ENCODE data around the gene NME4. TPM values are rescaled to one million over a fixed set of nuclear protein-coding genes. Genes with fewer than 3 reads are reported as not detected.

NME4 gene
- polyA plus RNA-seq, 3 donors, result 26.7 to 31.4 (median 26.9) TPM

DNA sequence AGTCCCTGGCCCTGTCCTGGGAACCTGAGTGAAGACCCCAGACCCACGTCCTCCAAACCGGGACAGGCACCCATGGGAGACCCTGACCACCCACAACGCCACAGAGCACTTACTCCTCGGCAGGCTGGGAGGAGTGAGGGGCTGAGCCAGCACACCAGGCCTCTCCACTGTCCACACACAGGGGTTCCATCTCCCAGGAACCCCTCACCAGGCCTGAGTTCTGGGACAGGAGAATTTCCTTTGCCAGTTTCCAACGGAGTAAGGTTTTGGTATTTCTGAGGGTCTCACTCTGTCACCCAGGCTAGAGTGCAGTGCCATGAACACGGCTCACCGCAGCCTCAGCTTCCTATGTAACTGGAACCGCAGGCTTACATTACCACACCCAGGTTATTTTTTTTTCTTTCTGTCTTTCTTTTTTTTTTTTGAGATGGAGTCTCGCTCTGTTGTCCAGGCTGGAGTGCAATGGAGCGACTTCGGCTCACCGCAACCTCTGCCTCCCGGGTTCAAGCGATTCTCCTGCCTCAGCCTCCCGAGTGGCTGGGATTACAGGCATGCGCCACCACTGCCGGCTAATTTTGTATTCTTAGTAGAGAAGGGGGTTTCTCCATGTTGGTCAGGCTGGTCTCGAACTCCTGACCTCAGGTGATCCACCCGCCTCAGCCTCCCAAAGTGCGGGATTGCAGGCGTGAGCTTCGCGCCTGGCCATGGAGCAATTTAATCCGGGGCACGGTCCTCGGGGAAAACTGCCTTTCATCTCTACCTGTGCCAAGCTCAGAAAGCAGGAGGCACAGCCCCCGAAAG is 16.8 kb upstream of the NME4 start:
- Histone ChIP-seq H3K36me3 (replicated peaks in 1 of 2; ENCODE audit: control insufficient read depth in 1 of 2, insufficient read depth in 2 of 2, low read length in 2 of 2) (peaks cover 23 to 27% of the 10 kb centered on the region in 2 donors), H2AFZ (ENCODE audit: insufficient read depth, low read depth, low read length, poor library complexity, severe bottlenecking) (no peak overlapping the region), H3K4me1 (ENCODE audit: control insufficient read depth in 1 of 2, insufficient read depth in 2 of 2, low read length in 2 of 2) (peaks cover 39 to 46% of the 10 kb centered on the region in 2 donors), H3K27ac (ENCODE audit: low read depth in 1 of 2, low read length in 2 of 2) (no peak overlapping the region), H3K4me3 (replicated peaks in 1 of 3; ENCODE audit: low read depth in 2 of 3, low read length in 3 of 3) (peak overlapping the region in 1 of 3 experiments; percentile 87), H3K4me2 (replicated peaks; ENCODE audit: extremely low read depth, low read length, poor library complexity, severe bottlenecking) (peak overlapping the region; percentile 95), H3K9me3 (replicated peaks in 1 of 2; ENCODE audit: control insufficient read depth in 1 of 2, insufficient read depth in 1 of 2, low read length in 2 of 2) (no peaks in the 10 kb centered on the region), H3K79me2 (ENCODE audit: insufficient read depth, low read length) (peaks cover 35% of the 10 kb centered on the region), H4K20me1 (ENCODE audit: insufficient read depth, low read length) (peaks cover 32% of the 10 kb centered on the region), H3K9ac (ENCODE audit: insufficient read depth, low read length, poor library complexity, severe bottlenecking) (peak overlapping the region; percentile 76), H3K27me3 (ENCODE audit: control insufficient read depth in 2 of 2, insufficient read depth in 2 of 2, low read length in 2 of 2) (no peaks in the 10 kb centered on the region)
- H3K27ac Mint-ChIP-seq, result peak overlapping the region in 1 of 7 donors; percentile 10
- TF ChIP-seq, protein P1, sequence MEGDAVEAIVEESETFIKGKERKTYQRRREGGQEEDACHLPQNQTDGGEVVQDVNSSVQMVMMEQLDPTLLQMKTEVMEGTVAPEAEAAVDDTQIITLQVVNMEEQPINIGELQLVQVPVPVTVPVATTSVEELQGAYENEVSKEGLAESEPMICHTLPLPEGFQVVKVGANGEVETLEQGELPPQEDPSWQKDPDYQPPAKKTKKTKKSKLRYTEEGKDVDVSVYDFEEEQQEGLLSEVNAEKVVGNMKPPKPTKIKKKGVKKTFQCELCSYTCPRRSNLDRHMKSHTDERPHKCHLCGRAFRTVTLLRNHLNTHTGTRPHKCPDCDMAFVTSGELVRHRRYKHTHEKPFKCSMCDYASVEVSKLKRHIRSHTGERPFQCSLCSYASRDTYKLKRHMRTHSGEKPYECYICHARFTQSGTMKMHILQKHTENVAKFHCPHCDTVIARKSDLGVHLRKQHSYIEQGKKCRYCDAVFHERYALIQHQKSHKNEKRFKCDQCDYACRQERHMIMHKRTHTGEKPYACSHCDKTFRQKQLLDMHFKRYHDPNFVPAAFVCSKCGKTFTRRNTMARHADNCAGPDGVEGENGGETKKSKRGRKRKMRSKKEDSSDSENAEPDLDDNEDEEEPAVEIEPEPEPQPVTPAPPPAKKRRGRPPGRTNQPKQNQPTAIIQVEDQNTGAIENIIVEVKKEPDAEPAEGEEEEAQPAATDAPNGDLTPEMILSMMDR (IDR thresholded peaks at IDR 0.05), result no peak
- WGBS (ENCODE audit: insufficient coverage), result 87% methylated on average over 14 of the region's 27 CpGs
- no peak for DNase-seq
- intact Hi-C loops (cut with micrococcal nuclease), result no loop called here
- peak overlapping the region; percentile 63 to 88 for H3K4me3 Mint-ChIP-seq
- H3K36me3 Mint-ChIP-seq, result peaks cover 12 to 23% of the 10 kb centered on the region in 2 donors
- peaks cover 35% of the 10 kb centered on the region for H3K4me1 Mint-ChIP-seq
- H3K9me3 Mint-ChIP-seq, result no peaks in the 10 kb centered on the region
- H3K27me3 Mint-ChIP-seq (ENCODE audit: low read depth in 3 of 3), result peaks cover 0 to 14% (median 9%) of the 10 kb centered on the region in 3 donors

GRCh38 chr16:380762-381011 is 16.3 kb upstream of the NME4 start:
- peaks cover 20 to 22% of the 10 kb centered on the region in 2 donors for H3K36me3 ChIP-seq (replicated peaks in 1 of 2; ENCODE audit: control insufficient read depth in 1 of 2, insufficient read depth in 2 of 2, low read length in 2 of 2)
- peak overlapping the region; percentile 78 to 88 (median 87) for H3K4me3 ChIP-seq (replicated peaks in 1 of 3; ENCODE audit: low read depth in 2 of 3, low read length in 3 of 3)
- H3K4me2 ChIP-seq (replicated peaks; ENCODE audit: extremely low read depth, low read length, poor library complexity, severe bottlenecking), result peak overlapping the region; percentile 95
- Mint-ChIP-seq H3K9me3 (no peaks in the 10 kb centered on the region), H3K4me1 (peaks cover 35% of the 10 kb centered on the region), H3K36me3 (peaks cover 10 to 17% of the 10 kb centered on the region in 2 donors), H3K27me3 (ENCODE audit: low read depth in 3 of 3) (peaks cover 0 to 14% (median 9%) of the 10 kb centered on the region in 3 donors), H3K4me3 (peak overlapping the region; percentile 80 to 88), H3K27ac (no peak overlapping the region)
- H4K20me1 ChIP-seq (ENCODE audit: insufficient read depth, low read length), result peaks cover 32% of the 10 kb centered on the region
- H3K27ac ChIP-seq (ENCODE audit: low read depth in 1 of 2, low read length in 2 of 2), result no peak overlapping the region
- peak overlapping the region; percentile 76 for H3K9ac ChIP-seq (ENCODE audit: insufficient read depth, low read length, poor library complexity, severe bottlenecking)
- no peak for DNase-seq
- H3K4me1 ChIP-seq (ENCODE audit: control insufficient read depth in 1 of 2, insufficient read depth in 2 of 2, low read length in 2 of 2), result peaks cover 39 to 46% of the 10 kb centered on the region in 2 donors
- H3K79me2 ChIP-seq (ENCODE audit: insufficient read depth, low read length), result peaks cover 35% of the 10 kb centered on the region
- 16% methylated on average over 11 of the region's 12 CpGs for WGBS (ENCODE audit: insufficient coverage)
- H2AFZ ChIP-seq (ENCODE audit: insufficient read depth, low read depth, low read length, poor library complexity, severe bottlenecking), result peak overlapping the region; percentile 71
- intact Hi-C loops (cut with micrococcal nuclease), result no loop called here
- no peaks in the 10 kb centered on the region for H3K27me3 ChIP-seq (ENCODE audit: control insufficient read depth in 2 of 2, insufficient read depth in 2 of 2, low read length in 2 of 2)
- TF ChIP-seq, protein P1 (IDR thresholded peaks at IDR 0.05), result no peak
- no peaks in the 10 kb centered on the region for H3K9me3 ChIP-seq (replicated peaks in 1 of 2; ENCODE audit: control insufficient read depth in 1 of 2, insufficient read depth in 1 of 2, low read length in 2 of 2)

Data from CD14-positive monocyte (primary cell).